Measurements from ENCODE around the gene SLC35F4.

- TF ChIP-seq CTCF (IDR thresholded peaks at IDR 0.05): no peak
- no peak for TF ChIP-seq POLR2A (IDR thresholded peaks at IDR 0.05)
These were observed 17.1 kb downstream of the SLC35F4 start for GRCh38 chr14:57848786-57849185.

Data from adrenal gland (tissue), 5 donors.